H9 (cell line): ENCODE data around the gene RNU7-1. TPM values are rescaled to one million over a fixed set of nuclear protein-coding genes. Genes with fewer than 3 reads are reported as not detected.

Experiments used
- DNase-seq: peaks from one replicate; pipeline ENCODE4 v3.0.0-alpha.2; 2017
- H2AFZ ChIP-seq: one replicate; pipeline ENCODE4 v1.6.1; 2013; ENCODE audit warnings: mild to moderate bottlenecking, low read length, control low read depth, moderate library complexity
- H2AK5ac ChIP-seq: 2 replicates; pipeline ENCODE4 v1.6.1; 2013; ENCODE audit warnings: low read length, control low read depth, mixed read lengths; ENCODE audit not compliant: insufficient read length
- H2BK120ac ChIP-seq: one replicate; pipeline ENCODE4 v1.6.1; 2013; ENCODE audit warnings: low read depth, mild to moderate bottlenecking, low read length, control low read depth, inconsistent platforms; ENCODE audit not compliant: poor library complexity, severe bottlenecking
- H2BK12ac ChIP-seq: 2 replicates; pipeline ENCODE4 v1.6.1; 2013; ENCODE audit warnings: low read length, control low read depth, mixed read lengths, low read depth; ENCODE audit not compliant: insufficient read length
- H2BK15ac ChIP-seq: 2 replicates; pipeline ENCODE4 v1.6.1; 2013; ENCODE audit warnings: low read depth, low read length, control low read depth
- H2BK20ac ChIP-seq: one replicate; pipeline ENCODE4 v1.6.1; 2013; ENCODE audit warnings: low read depth, mild to moderate bottlenecking, low read length, control low read depth, inconsistent platforms; ENCODE audit not compliant: poor library complexity, severe bottlenecking
- H2BK5ac ChIP-seq: 2 replicates; pipeline ENCODE4 v1.6.1; 2013; ENCODE audit warnings: low read length, control low read depth, mixed read lengths; ENCODE audit not compliant: insufficient read length
- H3K14ac ChIP-seq: 2 replicates; pipeline ENCODE4 v1.6.1; 2013; ENCODE audit warnings: low read length, control low read depth; ENCODE audit not compliant: insufficient read depth
- H3K18ac ChIP-seq: 2 replicates; pipeline ENCODE4 v1.6.1; 2013; ENCODE audit warnings: low read depth, mild to moderate bottlenecking, mixed read lengths, low read length, control low read depth; ENCODE audit not compliant: insufficient read length
- H3K23ac ChIP-seq: 2 replicates; pipeline ENCODE4 v1.6.1; 2013; ENCODE audit warnings: low read length, control low read depth, mixed read lengths, low read depth; ENCODE audit not compliant: insufficient read length
- H3K23me2 ChIP-seq: 2 replicates; pipeline ENCODE4 v1.6.1; 2013; ENCODE audit warnings: low read depth, mild to moderate bottlenecking, mixed read lengths, low read length, control low read depth; ENCODE audit not compliant: insufficient read length, poor library complexity, severe bottlenecking
- H3K27ac ChIP-seq: 2 replicates; pipeline ENCODE4 v1.5.1; 2013; ENCODE audit warnings: low read length, control low read depth, mixed read lengths, low read depth; ENCODE audit not compliant: insufficient read length
- H3K27me3 ChIP-seq: 2 replicates; pipeline ENCODE4 v1.6.1; 2013; ENCODE audit warnings: low read length, control low read depth, inconsistent platforms; ENCODE audit not compliant: insufficient read depth
- H3K4ac ChIP-seq: 2 replicates; pipeline ENCODE4 v1.6.1; 2013; ENCODE audit warnings: low read depth, mild to moderate bottlenecking, control low read depth, inconsistent platforms, low read length, moderate library complexity
- H3K4me1 ChIP-seq: 2 replicates; pipeline ENCODE4 v1.6.1; 2013; ENCODE audit warnings: low read length, control low read depth, inconsistent platforms; ENCODE audit not compliant: insufficient read depth
- H3K4me2 ChIP-seq: 2 replicates; pipeline ENCODE4 v1.6.1; 2013; ENCODE audit warnings: low read length, control low read depth, mixed read lengths; ENCODE audit not compliant: insufficient read length, insufficient read depth
- H3K56ac ChIP-seq: 2 replicates; pipeline ENCODE4 v1.6.1; 2013; ENCODE audit warnings: low read depth, mild to moderate bottlenecking, mixed read lengths, low read length, control low read depth; ENCODE audit not compliant: insufficient read length
- H3K79me1 ChIP-seq: 2 replicates; pipeline ENCODE4 v1.6.1; 2013; ENCODE audit warnings: low read depth, mild to moderate bottlenecking, moderate library complexity, low read length, control low read depth, inconsistent platforms; ENCODE audit not compliant: insufficient read depth, poor library complexity, severe bottlenecking
- H3K79me2 ChIP-seq: 2 replicates; pipeline ENCODE4 v1.6.1; 2013; ENCODE audit warnings: low read length, control low read depth, inconsistent platforms; ENCODE audit not compliant: insufficient read depth
- H3K9ac ChIP-seq: 2 replicates; pipeline ENCODE4 v1.6.1; 2013; ENCODE audit warnings: low read length, control low read depth, mixed read lengths; ENCODE audit not compliant: insufficient read length; ENCODE audit errors: extremely low read depth
- H3K9me3 ChIP-seq: one replicate; pipeline ENCODE4 v1.6.1; 2013; ENCODE audit warnings: low read depth, low read length, inconsistent platforms; ENCODE audit not compliant: control insufficient read depth
- H3T11ph ChIP-seq: one replicate; pipeline ENCODE4 v1.6.1; 2013; ENCODE audit warnings: mild to moderate bottlenecking, low read length, control low read depth, inconsistent platforms
- H4K20me1 ChIP-seq: one replicate; pipeline ENCODE4 v1.6.1; 2013; ENCODE audit not compliant: control insufficient read depth, insufficient read length, insufficient read depth
- H4K5ac ChIP-seq: 2 replicates; pipeline ENCODE4 v1.6.1; 2013; ENCODE audit warnings: low read depth, mild to moderate bottlenecking, mixed read lengths, low read length, control low read depth; ENCODE audit not compliant: insufficient read length
- H4K8ac ChIP-seq: replicated peaks from 2 replicates; pipeline ENCODE4 v1.6.1; 2013; ENCODE audit warnings: low read length, control low read depth, mixed read lengths, low read depth; ENCODE audit not compliant: insufficient read length
- H4K91ac ChIP-seq: 2 replicates; pipeline ENCODE4 v1.6.1; 2013; ENCODE audit warnings: low read depth, mild to moderate bottlenecking, moderate library complexity, mixed read lengths, low read length, control low read depth; ENCODE audit not compliant: insufficient read length
- H3K27ac Mint-ChIP-seq, 3 experiments: 2 replicates in 2 of 3; 3 replicates in 1 of 3; pipeline ENCODE4 v1.8.0; 2020 to 2021; ENCODE audit warnings: mixed read lengths in 3 of 3, mild to moderate bottlenecking in 1 of 3, moderate library complexity in 1 of 3
- H3K27me3 Mint-ChIP-seq: 2 replicates; pipeline ENCODE4 v1.8.0; 2021; ENCODE audit warnings: low read depth, mild to moderate bottlenecking, moderate library complexity, mixed read lengths
- H3K36me3 Mint-ChIP-seq, 3 experiments: 2 replicates in 2 of 3; 3 replicates in 1 of 3; pipeline ENCODE4 v1.8.0; 2020 to 2021; ENCODE audit warnings: low read depth in 3 of 3, mixed read lengths in 3 of 3; ENCODE audit not compliant: insufficient read depth in 1 of 3
- H3K4me1 Mint-ChIP-seq, 2 experiments: 2 replicates each; pipeline ENCODE4 v1.8.0; 2020; ENCODE audit warnings: mixed read lengths in 2 of 2
- H3K4me3 Mint-ChIP-seq, 2 experiments: 2 replicates in 1 of 2; 3 replicates in 1 of 2; pipeline ENCODE4 v1.8.0; 2020 to 2021; ENCODE audit warnings: mild to moderate bottlenecking in 2 of 2, mixed read lengths in 2 of 2, moderate library complexity in 1 of 2
- H3K9me3 Mint-ChIP-seq, 2 experiments: 2 replicates in 1 of 2; 3 replicates in 1 of 2; pipeline ENCODE4 v1.8.0; 2020; ENCODE audit warnings: mild to moderate bottlenecking in 2 of 2, mixed read lengths in 2 of 2, moderate library complexity in 1 of 2
- WGBS: extraction: QIAGEN DNeasy Blood & Tissue Kit; methylation state at CpG from one replicate; pipeline ENCODE4 v1.1.7; 2013; ENCODE audit warnings: missing lambda C conversion rate, low lambda C conversion rate, mixed read lengths; ENCODE audit not compliant: insufficient read length; ENCODE audit errors: extremely low coverage; 5-methylcytosine and 5-hydroxymethylcytosine counted together
- total RNA-seq: library from RNA; stranded (reverse); gene quantifications from 2 replicates; pipeline ENCODE4 v1.2.1, GENCODE V29; 2021
- TF ChIP-seq, protein P1 (sequence below): fragments of 200-600 bp; sonication (generic); conservative IDR thresholded peaks from 3 replicates; pipeline ENCODE4 v1.8.0; 2021; ENCODE audit warnings: antibody characterized with exemption, mild to moderate bottlenecking

RNU7-1 gene
- total RNA-seq, 1 experiment from 2014 or later = not detected

DNA sequence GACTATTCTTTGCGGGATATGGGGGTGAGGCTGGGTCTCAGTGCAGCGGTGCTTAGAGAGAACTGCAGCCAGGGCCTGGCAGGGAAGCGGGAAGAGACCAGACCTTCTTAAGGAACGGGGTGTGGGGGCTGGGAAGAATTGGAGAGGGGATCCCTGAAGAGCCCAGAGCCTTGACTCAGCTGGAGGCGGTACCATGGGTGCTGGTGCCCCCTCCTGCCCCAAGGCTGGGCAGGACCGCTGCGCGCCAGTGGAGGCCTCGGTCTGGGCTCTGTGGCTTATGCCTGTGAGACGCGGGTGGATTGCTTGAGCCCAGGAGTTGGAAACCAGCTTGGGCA is 1.3 kb upstream of the RNU7-1 start:
- peak overlapping the region; percentile 24 to 69 for H3K4me3 Mint-ChIP-seq
- Histone ChIP-seq H3K4me2 (no peak overlapping the region), H3K79me1 (no peaks in the 10 kb centered on the region), H4K91ac (no peak overlapping the region), H3K4me1 (0 out of 2 replicates have a peak, but pooled peaks cover 4% of the 10 kb centered on the region), H4K8ac (no peak overlapping the region), H3K9ac (no peak overlapping the region), H2BK12ac (no peak overlapping the region), H3K9me3 (no peaks in the 10 kb centered on the region), H3K56ac (no peak overlapping the region), H3K14ac (no peak overlapping the region), H3K79me2 (no peaks in the 10 kb centered on the region), H2BK20ac (no peak overlapping the region), H4K20me1 (no peaks in the 10 kb centered on the region), H3K18ac (no peak overlapping the region), H2BK120ac (no peak overlapping the region), H2AK5ac (no peak overlapping the region), H3K23ac (no peak overlapping the region), H3T11ph (no peak overlapping the region), H4K5ac (no peak overlapping the region), H2AFZ (no peak overlapping the region), H2BK15ac (no peak overlapping the region), H3K4ac (no peak overlapping the region), H2BK5ac (no peak overlapping the region), H3K23me2 (peaks cover 20% of the 10 kb centered on the region), H3K27me3 (no peaks in the 10 kb centered on the region), H3K27ac (no peak overlapping the region)
- peak overlapping the region; percentile 98 to 100 (median 100); a peak in 6 of 7 replicates for H3K27ac Mint-ChIP-seq
- TF ChIP-seq, protein P1, sequence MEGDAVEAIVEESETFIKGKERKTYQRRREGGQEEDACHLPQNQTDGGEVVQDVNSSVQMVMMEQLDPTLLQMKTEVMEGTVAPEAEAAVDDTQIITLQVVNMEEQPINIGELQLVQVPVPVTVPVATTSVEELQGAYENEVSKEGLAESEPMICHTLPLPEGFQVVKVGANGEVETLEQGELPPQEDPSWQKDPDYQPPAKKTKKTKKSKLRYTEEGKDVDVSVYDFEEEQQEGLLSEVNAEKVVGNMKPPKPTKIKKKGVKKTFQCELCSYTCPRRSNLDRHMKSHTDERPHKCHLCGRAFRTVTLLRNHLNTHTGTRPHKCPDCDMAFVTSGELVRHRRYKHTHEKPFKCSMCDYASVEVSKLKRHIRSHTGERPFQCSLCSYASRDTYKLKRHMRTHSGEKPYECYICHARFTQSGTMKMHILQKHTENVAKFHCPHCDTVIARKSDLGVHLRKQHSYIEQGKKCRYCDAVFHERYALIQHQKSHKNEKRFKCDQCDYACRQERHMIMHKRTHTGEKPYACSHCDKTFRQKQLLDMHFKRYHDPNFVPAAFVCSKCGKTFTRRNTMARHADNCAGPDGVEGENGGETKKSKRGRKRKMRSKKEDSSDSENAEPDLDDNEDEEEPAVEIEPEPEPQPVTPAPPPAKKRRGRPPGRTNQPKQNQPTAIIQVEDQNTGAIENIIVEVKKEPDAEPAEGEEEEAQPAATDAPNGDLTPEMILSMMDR = no peak
- no peak for DNase-seq
- peaks cover 2% of the 10 kb centered on the region; the same call in 1 of the 2 replicates for H3K27me3 Mint-ChIP-seq
- no peaks in the 10 kb centered on the region; a peak in 2 of 5 replicates for H3K9me3 Mint-ChIP-seq
- no CpG with 5 or more reads among the region's 11 CpGs for WGBS
- H3K4me1 Mint-ChIP-seq = peaks cover 39 to 49% of the 10 kb centered on the region in 2 experiments
- peaks cover 15 to 48% (median 30%) of the 10 kb centered on the region in 3 experiments for H3K36me3 Mint-ChIP-seq
